Neural progenitor cell (in vitro differentiated cells): ENCODE data around the gene UBE2L5. TPM values are rescaled to one million over a fixed set of nuclear protein-coding genes. Genes with fewer than 3 reads are reported as not detected.
A peak's percentile ranks its signal among the peaks of the same experiment; 100 is the strongest.

Source experiments
- DNase-seq: peaks from one replicate; pipeline ENCODE4 v3.0.0-alpha.2; 2016; ENCODE audit warnings: low spot score
- H2AFZ ChIP-seq: fragments of 200-600 bp; sonication (generic); replicated peaks from 2 replicates; pipeline ENCODE4 v1.6.1; 2016; ENCODE audit warnings: antibody characterized with exemption
- H3F3A ChIP-seq: fragments of 200-600 bp; sonication (generic); 2 replicates; pipeline ENCODE4 v1.6.1; 2016; ENCODE audit warnings: antibody characterized with exemption, low read depth
- H3K27ac ChIP-seq: fragments of 200-600 bp; sonication (generic); 2 replicates; pipeline ENCODE4 v1.5.1; 2016; ENCODE audit warnings: mild to moderate bottlenecking
- H3K27me3 ChIP-seq: fragments of 200-600 bp; sonication (generic); 2 replicates; pipeline ENCODE4 v1.6.1; 2016; ENCODE audit warnings: mild to moderate bottlenecking, moderate library complexity
- H3K36me3 ChIP-seq: fragments of 200-600 bp; sonication (generic); 2 replicates; pipeline ENCODE4 v1.5.1; 2016
- H3K4me1 ChIP-seq: fragments of 200-600 bp; sonication (generic); 2 replicates; pipeline ENCODE4 v1.6.1; 2016; ENCODE audit warnings: mixed run types
- H3K4me2 ChIP-seq: fragments of 200-600 bp; sonication (generic); 2 replicates; pipeline ENCODE4 v1.6.1; 2016
- H3K4me3 ChIP-seq: fragments of 200-600 bp; sonication (generic); 2 replicates; pipeline ENCODE4 v1.5.1; 2016
- H3K79me2 ChIP-seq: fragments of 200-600 bp; sonication (generic); 2 replicates; pipeline ENCODE4 v1.6.1; 2016; ENCODE audit warnings: low read depth
- H3K9ac ChIP-seq: fragments of 200-600 bp; sonication (generic); 2 replicates; pipeline ENCODE4 v1.6.1; 2016
- H3K9me3 ChIP-seq: fragments of 200-600 bp; sonication (generic); 2 replicates; pipeline ENCODE4 v1.5.1; 2016; ENCODE audit warnings: low read depth
- H4K20me1 ChIP-seq: fragments of 200-600 bp; sonication (generic); 2 replicates; pipeline ENCODE4 v1.6.1; 2016; ENCODE audit warnings: low read depth
- H3K27ac Mint-ChIP-seq: 3 replicates; pipeline ENCODE4 v1.8.0; 2021; ENCODE audit warnings: mixed read lengths
- H3K27me3 Mint-ChIP-seq: 2 replicates; pipeline ENCODE4 v1.8.0; 2022; ENCODE audit warnings: low read depth, mild to moderate bottlenecking, inconsistent platforms, moderate library complexity, mixed read lengths; ENCODE audit not compliant: insufficient read depth
- H3K36me3 Mint-ChIP-seq: 3 replicates; pipeline ENCODE4 v1.8.0; 2021; ENCODE audit warnings: mixed read lengths
- H3K4me1 Mint-ChIP-seq: 3 replicates; pipeline ENCODE4 v1.8.0; 2021; ENCODE audit warnings: mixed read lengths
- H3K4me3 Mint-ChIP-seq: 3 replicates; pipeline ENCODE4 v1.8.0; 2021; ENCODE audit warnings: mild to moderate bottlenecking, moderate library complexity, mixed read lengths
- H3K9me3 Mint-ChIP-seq: 3 replicates; pipeline ENCODE4 v1.8.0; 2020; ENCODE audit warnings: mixed read lengths
- CTCF ChIP-seq: fragments of 200-600 bp; sonication (generic); IDR thresholded peaks from 2 replicates; pipeline ENCODE4 v1.5.1; 2017; ENCODE audit warnings: antibody characterized with exemption, mild to moderate bottlenecking
- EZH2 ChIP-seq: fragments of 200-600 bp; sonication (generic); IDR thresholded peaks from 2 replicates; pipeline ENCODE4 v1.6.1; 2017; ENCODE audit warnings: antibody characterized with exemption, mild to moderate bottlenecking, moderate library complexity
- EZH2phosphoT487 ChIP-seq: fragments of 200-600 bp; sonication (generic); IDR thresholded peaks from 2 replicates; pipeline ENCODE4 v1.6.1; 2017; ENCODE audit warnings: antibody characterized with exemption
- total RNA-seq: library from RNA; depleted of rRNA; stranded (reverse); fragments of >200 nt; gene quantifications from 2 replicates; pipeline ENCODE4 v1.2.3, GENCODE V29; 2015; ENCODE audit warnings: low replicate concordance

Gene UBE2L5
- total RNA-seq, 1 donor from 2014 or later: not detected

DNA sequence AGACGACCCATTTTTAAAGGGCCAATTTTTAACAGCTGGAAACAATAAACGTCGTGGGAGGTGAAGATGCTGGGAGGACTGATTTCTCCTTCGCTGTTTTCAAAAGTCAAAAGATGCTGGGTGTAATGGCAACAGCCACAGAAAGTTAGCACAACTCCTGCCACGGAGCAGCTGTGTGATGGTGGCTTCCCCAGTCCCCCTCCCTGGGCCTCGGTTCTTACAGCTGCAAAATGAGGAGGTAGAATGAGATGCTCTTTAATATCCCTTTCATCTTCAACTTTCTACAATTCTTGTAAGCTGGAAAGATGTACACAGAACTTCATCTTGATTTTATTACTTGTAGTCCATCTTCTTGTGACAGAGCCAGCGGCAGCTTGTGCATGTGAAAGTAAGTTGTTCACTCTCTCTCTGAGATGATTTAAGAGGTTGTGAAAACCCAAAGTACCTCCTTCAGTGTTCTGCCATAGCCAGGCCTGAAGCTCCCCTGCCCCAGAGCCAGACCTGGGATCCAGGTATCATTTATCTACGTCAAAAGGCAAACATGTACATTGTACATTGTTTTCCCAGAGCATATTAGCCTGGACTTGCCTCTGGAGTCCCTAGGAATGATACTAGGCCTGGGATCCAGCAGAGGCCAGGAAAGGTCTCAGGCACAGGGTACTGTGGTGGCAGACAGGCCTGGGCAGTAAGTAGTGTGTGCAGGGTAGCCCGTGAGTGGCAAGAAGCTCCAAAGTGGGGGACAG lies 3.4 kb upstream of the UBE2L5 start:
- no peak overlapping the region for H2AFZ ChIP-seq
- TF ChIP-seq EZH2phosphoT487: no peak
- TF ChIP-seq EZH2: no peak
- TF ChIP-seq CTCF: no peak
- H3K79me2 ChIP-seq: no peaks in the 10 kb centered on the region
- no peak overlapping the region for H3K4me2 ChIP-seq
- H3K36me3 ChIP-seq: no peaks in the 10 kb centered on the region
- no peaks in the 10 kb centered on the region for H4K20me1 ChIP-seq
- no peak for DNase-seq
- Mint-ChIP-seq H3K9me3 (no peaks in the 10 kb centered on the region), H3K36me3 (no peaks in the 10 kb centered on the region), H3K27ac (no peak overlapping the region), H3K4me1 (peaks cover 21% of the 10 kb centered on the region), H3K27me3 (peaks cover 16% of the 10 kb centered on the region), H3K4me3 (no peak overlapping the region)
- H3K9ac ChIP-seq: no peak overlapping the region
- H3F3A ChIP-seq: peaks cover 17% of the 10 kb centered on the region
- no peaks in the 10 kb centered on the region for H3K9me3 ChIP-seq
- H3K4me3 ChIP-seq: no peak overlapping the region
- H3K4me1 ChIP-seq: peaks cover 3% of the 10 kb centered on the region
- H3K27me3 ChIP-seq: peaks cover 27% of the 10 kb centered on the region
- no peak overlapping the region for H3K27ac ChIP-seq

GRCh38 chr13:30421093-30422053 lies 920 bp upstream of the UBE2L5 start:
- H3K27me3 Mint-ChIP-seq: peaks cover 18% of the 10 kb centered on the region
- H3K4me3 Mint-ChIP-seq: peak overlapping the region; percentile 90
- no peaks in the 10 kb centered on the region for H3K9me3 Mint-ChIP-seq
- H3K79me2 ChIP-seq: no peaks in the 10 kb centered on the region
- TF ChIP-seq EZH2 (no peak), CTCF (no peak), EZH2phosphoT487 (no peak)
- peaks cover 30% of the 10 kb centered on the region for H3K27me3 ChIP-seq
- H3F3A ChIP-seq: peaks cover 17% of the 10 kb centered on the region
- no peaks in the 10 kb centered on the region for H4K20me1 ChIP-seq
- H3K27ac ChIP-seq: peak overlapping the region; percentile 74
- peak overlapping the region; percentile 78 for H3K27ac Mint-ChIP-seq
- H3K4me1 ChIP-seq: peaks cover 3% of the 10 kb centered on the region
- peak overlapping the region; percentile 27 for H2AFZ ChIP-seq
- no peaks in the 10 kb centered on the region for H3K36me3 Mint-ChIP-seq
- peaks cover 15% of the 10 kb centered on the region for H3K4me1 Mint-ChIP-seq
- DNase-seq: peak; percentile 90
- H3K9me3 ChIP-seq: no peaks in the 10 kb centered on the region
- no peak overlapping the region for H3K9ac ChIP-seq
- H3K36me3 ChIP-seq: no peaks in the 10 kb centered on the region
- peak overlapping the region; percentile 75 for H3K4me2 ChIP-seq
- peak overlapping the region; percentile 70 for H3K4me3 ChIP-seq

DNA sequence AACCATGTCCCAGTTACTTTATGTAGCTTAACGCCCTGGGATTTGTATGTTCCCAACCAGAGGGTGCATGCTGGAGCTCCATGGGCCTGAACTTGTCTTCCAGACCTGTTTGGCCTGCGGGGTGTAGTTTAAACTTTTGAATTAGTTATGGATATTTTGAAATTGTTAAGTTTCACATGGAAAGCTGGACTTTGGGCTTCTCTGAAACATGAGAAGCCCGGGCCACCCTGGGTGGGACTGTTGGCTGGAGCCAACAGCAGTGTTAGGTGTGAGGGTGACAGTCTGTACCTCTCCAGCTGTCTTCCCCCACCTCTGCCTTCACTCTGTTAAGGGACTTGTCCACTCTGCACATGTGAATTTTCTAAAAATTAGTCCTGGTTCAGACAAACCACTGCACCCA lies 1.6 kb downstream of the UBE2L5 start:
- Mint-ChIP-seq H3K27me3 (peaks cover 14% of the 10 kb centered on the region), H3K4me1 (peaks cover 15% of the 10 kb centered on the region), H3K27ac (no peak overlapping the region), H3K36me3 (no peaks in the 10 kb centered on the region), H3K4me3 (no peak overlapping the region), H3K9me3 (peaks cover 4% of the 10 kb centered on the region)
- Histone ChIP-seq H3K27ac (no peak overlapping the region), H3K4me1 (peaks cover 3% of the 10 kb centered on the region), H4K20me1 (no peaks in the 10 kb centered on the region), H2AFZ (no peak overlapping the region), H3K9me3 (no peaks in the 10 kb centered on the region), H3K27me3 (peaks cover 30% of the 10 kb centered on the region), H3K4me2 (no peak overlapping the region), H3K79me2 (no peaks in the 10 kb centered on the region), H3K9ac (no peak overlapping the region), H3F3A (peaks cover 17% of the 10 kb centered on the region), H3K4me3 (no peak overlapping the region), H3K36me3 (no peaks in the 10 kb centered on the region)
- TF ChIP-seq EZH2phosphoT487 (no peak), CTCF (no peak), EZH2 (no peak)
- no peak for DNase-seq
